ENCODE measurements around the gene WFDC6.
"Not testable (repeated sequence)": the region's sequence is repeated elsewhere in the genome, so short reads cannot be mapped to it uniquely, and the experiment has no call there.

Gene WFDC6

DNA sequence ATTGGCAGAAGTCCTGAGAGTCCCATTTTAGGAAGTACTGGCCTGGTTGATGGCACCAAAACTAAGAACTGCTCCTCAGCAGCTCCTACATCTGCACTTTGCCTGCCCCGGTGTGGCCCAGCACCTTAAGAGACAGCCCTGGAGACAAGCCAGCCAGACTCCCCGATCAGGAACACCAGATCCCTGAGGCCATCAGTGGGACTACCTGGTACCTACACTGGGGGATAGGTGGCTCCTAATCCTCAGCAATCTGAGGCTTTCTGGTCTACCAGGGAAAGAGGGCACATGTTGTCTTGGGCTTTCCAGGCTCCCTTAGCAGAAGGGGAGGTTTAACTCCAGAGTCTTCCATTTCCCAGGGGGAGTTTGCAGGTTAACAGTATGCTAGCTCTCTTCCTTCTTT is at the start of gene WFDC6:
TSS of gene WFDC6 (minus strand) at position 101 of the 400 bp plus-strand sequence. CDS start at position 26, 75 bp downstream.
- DNase-seq = no peak

DNA sequence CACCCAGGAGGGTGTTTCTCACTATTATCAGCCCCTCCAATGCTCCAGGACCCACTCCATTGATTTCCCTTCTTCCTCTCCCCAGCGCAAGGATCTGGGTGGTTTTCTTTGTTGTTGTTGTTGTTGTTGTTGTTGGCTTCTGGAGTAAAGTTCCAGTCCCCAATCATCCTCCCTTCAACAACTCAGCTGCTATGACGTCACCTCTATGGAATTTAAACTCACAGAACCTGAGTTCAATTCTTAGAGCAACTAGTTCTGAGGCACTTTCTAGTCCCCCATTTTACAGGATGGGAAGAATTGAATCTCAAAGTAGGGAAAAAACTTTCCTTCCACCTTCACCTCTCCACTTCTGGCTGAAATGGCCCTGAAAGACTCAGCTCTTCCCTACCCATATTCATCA is 49.5 kb upstream of the WFDC6 start:
- no peak for DNase-seq

DNA sequence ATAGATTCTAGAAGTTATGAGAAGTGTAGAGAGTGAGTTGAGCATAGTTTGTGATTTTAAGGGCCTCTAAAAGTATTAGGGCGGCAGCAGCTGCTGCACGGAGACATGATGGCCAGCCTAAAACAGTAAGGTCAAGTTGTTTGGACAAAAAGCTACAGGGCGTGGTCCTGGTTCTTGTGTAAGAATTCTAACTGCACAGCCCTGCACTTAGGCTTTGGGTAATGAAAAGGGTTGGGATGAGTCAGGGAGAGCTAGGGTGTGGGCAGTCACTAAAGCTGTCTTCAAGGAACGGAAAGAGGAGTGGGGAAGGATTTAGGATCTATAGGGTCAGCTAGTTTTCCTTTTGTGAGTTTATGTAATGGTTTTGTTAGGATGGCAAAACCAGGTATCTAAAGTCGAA is 46.7 kb upstream of the WFDC6 start:
- DNase-seq = not testable (repeated sequence)

DNA sequence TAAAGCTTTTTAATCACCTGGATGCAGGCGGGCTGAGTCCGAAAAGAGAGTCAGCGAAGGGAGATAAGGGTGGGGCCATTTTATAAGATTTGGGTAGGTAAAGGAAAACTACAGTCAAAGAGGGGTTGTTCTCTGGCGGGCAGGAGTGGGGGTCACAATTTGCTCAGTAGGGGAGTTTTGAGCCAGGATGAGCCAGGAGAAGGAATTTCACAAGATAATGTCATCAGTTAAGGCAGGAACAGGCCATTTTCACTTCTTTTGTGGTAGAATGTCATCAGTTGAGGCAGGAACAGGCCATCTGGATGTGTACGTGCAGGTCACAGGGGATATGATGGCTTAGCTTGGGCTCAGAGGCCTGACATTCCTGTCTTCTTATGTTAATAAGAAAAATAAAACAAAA is 45.0 kb upstream of the WFDC6 start:
- DNase-seq = not testable (repeated sequence)

DNA sequence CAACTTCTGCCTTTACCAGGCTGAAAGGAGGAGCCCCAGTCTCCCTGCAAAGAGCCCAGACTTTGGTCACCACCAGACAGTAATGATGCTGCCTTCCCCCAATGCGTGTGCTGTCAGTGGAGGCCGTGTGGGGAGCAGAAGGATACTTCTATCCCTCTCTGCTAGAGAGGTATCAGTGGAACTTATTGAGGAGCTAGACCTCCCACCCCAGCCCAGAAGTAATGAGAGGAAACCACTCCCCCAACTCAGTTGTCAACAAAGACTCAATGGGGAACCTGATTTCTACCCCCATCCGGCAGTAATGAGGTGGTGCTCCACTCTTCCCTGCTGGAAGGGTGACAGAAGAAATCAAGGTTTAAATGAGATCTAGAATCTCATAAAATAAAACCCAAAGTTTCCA is 44.2 kb upstream of the WFDC6 start:
- no peak for DNase-seq

DNA sequence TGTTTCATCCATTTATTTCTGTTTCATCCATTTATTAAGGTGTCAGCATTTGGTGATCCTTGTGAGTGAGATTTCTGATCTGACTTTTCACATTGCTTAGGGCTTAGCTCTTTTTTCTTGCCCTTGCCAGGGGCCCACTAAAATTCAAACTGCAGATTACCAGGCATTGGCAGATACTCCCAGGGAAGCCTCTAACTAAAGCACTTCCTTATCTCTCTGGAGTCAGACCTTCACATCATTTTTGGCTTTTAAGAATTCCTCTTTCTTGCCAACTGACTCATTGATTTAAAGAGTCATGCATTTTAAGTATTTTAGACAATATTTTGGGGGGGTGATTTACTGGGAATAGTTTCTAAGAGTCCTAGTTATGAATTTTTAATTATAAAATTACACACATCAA is 42.4 kb upstream of the WFDC6 start:
- DNase-seq = no peak

DNA sequence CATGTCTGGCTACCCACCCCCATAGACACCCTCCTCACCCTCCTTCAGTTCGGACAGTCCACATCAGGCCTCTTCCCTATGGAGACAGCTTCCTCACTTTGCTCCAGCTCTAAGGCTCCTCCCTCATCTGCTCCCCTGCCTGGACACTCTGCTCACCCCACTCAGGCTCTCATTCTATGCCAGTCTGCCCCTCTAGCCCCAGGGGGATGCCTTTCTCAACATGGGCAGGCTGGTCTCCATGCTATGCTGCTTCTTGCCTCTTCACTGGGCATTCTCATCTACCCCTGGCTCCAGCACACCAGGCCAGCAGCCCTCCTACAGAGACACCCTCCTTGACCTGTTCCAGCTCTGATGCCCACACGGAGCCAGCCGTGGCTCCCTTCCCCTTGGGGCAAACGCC is 39.9 kb upstream of the WFDC6 start, which contains the start of gene WFDC8:
TSS of gene WFDC8 (minus strand) at position 101 of the 400 bp plus-strand sequence. CDS start at position 64, 37 bp downstream.
- no peak for DNase-seq

DNA sequence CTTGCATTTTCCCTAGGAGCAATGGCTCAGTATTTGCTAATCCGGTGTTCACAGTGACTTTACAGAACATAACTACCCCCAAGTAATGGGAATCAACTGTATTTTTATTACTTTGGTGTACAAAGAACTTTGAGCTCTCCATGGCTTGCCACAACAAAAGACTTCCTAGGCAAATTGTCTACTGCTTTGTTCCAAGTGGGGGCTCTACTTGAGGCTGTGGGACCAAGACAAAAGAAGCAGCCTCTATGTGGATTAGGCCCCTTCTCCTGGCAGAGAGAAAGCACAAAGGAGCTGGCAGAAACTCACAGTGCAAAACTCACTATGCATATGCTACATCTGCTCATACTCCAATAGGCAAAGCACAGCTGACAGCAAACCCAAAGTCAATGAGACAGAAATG is 38.9 kb upstream of the WFDC6 start:
- peak; percentile 76 for DNase-seq

DNA sequence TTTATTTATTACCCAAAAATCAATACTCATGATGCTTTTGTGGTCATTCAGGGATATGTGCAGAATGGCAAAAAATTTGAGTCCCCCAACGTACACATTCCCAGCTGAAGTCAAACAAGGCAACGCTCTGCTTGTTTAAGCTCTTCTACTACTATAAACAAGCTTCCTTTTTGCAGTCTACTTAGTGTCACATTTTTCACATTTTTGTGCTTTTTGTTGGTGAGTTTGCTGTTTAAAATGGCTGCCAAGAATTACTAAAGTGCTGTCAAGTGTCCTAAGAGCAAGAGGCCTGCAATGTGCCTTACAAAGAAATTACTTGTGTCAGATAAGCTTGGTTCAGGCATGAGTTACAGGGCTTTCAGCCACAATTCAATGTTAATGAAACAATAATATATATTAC is 37.7 kb upstream of the WFDC6 start:
- peak; percentile 30 for DNase-seq

DNA sequence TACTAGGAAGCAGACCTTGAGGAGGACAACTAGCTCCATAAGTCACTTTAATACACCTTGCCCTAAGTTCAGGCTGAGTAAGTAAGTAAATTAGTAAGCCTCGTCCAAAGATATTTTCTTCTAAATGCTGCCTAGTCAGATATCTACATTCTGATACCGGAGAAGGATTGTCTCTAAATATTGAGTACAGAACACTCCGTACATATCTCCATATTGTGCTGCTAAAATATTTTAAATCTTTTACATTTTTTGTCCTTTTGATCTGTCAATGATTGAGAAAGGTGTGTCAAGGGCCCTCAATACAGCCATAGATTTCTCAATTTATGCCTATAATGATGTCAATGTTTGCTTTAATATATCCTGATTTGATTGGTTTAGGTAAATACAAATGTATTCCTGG is 36.6 kb upstream of the WFDC6 start:
- no peak for DNase-seq

DNA sequence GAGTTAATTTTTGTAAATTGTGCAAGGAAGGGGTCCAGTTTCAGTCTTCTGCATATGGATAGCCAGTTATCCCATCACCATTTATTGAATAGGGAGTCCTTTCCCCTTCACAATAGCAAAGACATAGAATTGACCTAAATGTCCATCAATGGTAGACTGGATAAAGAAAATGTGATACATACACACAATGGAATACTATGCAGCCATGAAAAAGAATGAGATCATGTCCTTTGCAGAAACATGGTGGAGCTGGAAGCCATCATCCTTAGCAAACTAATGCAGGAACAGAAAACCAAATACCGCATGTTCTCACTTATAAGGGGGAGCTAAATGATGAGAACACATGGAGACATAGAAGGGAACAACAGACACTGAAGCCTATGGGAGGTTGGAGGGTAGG is 30.4 kb upstream of the WFDC6 start:
- DNase-seq = not testable (repeated sequence)

DNA sequence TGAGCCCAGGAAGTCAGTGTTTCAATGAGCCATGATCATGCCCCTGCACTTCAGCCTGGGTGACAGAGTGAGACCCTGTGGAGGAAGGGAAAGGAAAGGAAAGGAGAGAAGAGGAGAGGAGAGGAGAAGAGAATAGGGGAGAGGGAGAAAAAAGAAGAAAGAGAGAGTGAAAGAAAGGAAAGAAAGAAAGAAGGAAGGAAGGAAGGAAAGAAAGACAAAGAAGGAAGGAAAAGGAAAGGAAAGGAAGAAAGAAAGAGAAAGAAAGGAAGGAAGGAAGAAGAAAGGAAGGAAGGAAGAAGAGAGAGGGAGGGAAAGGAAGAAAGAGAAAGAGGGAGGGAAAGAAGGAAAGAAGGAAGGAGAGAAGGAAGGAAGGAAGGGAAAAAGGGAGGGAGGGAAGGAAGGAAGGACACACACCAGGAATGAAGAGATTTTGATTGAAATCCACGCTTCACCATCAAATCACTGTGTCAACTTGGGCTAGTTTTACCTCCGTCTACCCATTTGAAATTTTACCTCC is 25.5 kb upstream of the WFDC6 start:
- no peak for DNase-seq

DNA sequence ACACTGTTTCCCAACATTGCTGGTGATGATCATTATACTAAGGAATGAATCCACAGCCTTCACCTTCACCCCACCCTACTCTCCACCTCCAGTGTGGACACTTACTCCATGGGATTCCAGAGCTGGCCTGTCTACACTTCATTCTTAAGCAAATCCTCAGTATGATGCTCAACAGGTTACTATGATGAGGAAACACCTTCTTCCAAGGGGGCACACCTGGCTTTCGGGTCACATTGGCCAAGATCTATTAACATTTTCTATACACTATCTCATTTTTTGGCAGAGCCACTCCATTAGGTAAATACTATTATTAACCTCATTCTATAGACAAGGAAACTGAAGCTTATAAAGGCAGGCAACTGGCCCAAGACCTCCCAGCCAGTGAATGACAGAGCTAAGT is 15.9 kb upstream of the WFDC6 start:
- DNase-seq = no peak

DNA sequence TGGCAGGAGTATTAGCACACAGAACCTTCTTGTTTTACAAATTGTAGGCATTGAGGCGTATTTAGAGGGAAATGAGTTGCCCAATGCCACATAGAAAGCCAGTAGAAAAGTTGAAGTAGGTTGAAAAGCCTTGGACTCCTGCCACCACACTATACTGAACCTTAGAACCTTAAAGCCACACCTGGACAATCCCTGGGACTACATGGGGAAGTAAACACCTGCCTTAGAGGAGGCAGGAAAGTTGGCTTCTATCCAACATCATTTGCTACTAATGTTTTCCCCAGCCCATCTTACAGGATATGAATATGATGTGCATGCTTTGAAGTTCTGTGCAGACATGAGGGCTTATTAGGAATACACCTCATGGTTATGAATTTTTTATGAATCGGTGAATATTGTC is 13.2 kb upstream of the WFDC6 start:
- DNase-seq = no peak

DNA sequence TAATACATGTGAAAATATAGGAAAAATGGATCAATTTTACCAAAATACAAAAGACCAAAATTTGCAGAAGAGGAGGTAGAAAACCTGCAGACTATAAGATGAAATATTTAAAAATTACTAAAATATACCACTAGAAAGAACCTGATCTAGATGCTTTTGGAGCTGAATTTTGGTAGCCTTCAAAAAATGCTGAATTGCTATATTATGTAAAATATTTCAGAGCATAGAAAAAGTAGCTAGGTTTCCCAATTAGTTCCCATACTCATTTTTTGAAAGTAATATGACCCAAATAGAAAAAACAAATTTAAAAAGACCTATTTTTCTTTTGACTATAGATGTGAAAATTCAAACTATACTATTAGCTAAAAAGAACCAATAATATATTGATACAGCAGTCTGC is 11.5 kb upstream of the WFDC6 start:
- DNase-seq = no peak

DNA sequence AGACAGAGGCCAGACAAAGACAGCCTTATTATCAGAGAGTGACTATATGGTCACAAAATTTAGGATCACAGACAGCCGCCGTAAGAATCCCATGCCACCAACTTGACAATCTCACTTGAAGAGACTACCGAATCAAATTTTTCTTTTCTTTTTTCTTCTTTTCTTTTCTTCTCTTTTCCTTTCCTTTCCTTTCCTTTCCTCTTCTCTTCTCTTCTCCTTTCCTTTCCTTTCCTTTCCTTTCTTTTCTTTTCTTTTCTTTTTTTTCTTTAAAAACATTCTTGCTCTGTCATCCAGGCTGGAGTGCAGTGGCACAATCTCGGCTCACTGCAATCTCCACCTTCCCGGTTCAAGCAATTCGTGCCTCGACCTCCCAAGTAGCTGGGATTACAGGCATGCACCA is 9.1 kb upstream of the WFDC6 start:
- no peak for DNase-seq

DNA sequence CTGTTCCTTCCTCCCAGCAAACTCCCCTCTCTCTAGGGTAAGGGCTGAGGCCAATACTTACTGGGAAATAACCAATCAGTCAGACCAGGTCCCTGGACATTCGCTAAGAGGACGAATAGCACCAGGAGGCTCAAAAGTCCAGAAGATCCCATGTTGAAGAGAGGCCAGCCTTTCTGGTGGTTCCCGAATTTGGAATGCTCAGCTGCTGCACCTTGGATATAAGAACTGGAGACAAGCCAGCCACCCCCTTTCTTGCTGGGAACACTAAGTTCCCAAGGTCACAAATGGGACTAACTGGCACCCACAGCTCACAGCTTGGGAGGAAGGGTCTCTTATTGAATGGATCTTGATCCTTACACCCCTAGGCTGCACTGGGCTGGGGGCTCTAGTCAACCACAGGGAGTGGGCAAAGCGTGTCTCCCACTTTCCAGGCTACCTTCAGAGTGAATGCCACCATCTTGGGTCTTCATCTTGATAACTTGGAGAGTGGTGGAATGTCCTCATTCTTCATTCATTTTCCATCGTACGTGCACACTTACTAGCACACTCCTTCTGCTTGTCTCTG is 8.0 kb upstream of the WFDC6 start, which contains the start of gene EPPIN:
TSS of gene EPPIN (minus strand) at position 196 of the 565 bp plus-strand sequence. CDS start at position 152, 44 bp downstream.
- DNase-seq = no peak

DNA sequence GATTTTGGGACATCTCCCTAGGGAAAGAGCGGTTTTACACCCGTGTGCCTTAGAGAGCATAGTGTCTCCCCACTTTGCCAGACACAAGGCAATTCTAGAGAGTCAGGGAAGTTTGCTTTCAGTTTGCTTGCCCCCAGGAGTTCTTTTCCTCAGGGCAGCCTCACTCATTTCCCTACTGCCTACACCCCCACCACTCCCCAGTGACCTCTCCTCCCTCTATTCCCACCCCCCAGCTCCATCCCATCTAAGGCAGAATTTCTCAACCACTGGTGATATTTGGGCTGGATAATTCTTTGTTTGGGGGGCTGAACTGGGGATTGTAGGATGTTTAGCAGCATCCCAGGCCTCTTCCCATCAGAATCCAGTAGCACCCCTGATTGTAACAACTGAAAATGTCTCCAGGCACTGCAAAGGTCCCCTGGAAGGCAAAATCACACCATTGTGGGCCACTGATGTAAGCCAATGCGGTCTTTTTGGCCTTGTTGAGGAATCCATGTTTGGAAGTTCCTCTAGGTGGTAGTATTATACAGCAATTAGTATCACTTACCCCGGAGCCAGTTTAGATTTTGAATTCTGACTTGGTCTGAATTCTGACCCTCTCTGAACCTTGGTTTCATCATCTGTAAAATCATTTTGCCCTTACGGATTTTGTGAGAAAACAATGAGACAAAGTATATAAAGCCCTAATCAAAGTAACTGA is 6.6 kb upstream of the WFDC6 start:
- DNase-seq = peak; percentile 43

DNA sequence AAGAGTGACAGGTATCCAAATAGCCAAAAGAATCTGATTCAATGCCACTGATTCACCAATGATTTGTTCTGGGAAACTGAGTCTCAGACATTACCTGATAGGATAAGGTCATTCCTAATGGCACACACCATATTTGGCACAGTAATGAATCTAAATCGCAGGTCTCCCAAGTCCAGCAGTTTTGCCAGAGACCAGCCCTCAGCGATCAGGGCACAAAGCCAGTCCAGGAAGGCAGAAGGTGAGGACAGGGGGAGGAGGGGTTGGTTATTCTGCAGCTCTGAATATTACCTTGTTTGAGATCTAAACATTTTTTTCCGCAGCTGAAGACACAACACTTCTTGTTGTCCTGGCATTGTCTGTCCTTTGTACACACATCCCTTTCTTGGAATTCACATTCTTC is 6.1 kb upstream of the WFDC6 start:
- DNase-seq = no peak

DNA sequence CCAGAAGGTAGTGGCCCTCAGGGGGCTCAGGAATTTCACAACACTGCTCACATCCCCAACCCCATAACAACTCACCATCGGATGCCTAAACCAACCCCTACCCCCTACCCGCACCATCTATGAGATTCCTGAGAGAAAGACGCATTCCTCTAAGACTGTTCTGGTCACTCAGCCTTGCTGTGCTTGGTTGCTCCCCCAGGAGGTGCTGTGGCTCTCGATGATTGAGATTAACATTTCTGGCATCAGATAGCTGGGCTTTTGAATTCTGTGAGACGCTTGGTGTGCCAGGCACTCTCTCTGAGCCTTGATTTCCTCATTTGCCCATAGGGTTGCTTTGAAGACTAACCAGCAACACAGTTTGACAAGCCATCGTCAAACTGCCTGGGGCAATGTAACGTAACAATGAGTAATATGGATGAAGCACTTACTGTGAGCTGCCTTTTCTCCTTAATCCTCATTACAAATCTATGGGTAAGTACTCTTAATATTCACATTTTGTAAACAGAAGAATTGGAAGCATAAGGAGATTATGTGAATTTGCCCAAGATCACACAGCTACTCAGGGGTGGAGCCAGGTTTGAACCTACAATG is 978 bp downstream of the WFDC6 start:
- DNase-seq = no peak

DNA sequence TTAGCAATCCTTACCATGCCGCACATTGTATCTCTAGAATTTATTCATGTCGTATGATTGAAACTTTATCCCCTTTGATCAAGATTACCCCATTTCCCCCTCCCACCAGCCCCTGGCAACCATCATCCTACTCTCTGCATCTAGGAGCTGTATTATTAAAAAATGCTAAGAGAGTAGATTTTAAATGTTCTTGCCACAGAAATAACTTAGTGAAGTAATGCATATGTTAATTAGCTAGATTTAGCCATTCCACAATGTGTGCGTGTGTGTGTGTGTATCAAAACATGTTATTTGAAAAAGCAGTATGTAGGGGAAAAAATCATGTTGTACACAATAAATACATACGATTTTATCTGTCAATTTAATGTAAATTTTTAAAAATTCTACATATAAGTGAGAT is 12.0 kb downstream of the WFDC6 start:
- DNase-seq = no peak

DNA sequence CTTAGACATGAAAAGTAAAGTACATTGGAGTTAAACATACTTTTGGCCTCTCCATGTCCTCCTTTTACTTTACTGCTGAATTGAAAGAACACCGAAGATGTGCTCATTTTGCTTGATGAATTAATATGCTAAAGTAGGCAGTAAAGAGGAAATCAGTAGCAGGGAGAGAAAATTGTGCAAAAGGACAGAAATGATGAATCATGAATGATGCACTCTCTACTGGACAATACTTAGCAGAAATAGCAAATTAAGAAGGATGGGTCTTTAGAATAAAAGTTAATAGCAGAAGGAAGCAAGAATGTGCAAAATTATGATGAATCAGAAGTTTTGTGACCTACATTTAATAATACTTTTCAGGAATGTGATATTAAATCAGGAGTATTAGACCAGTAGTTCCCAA is 15.5 kb downstream of the WFDC6 start:
- no peak for DNase-seq

DNA sequence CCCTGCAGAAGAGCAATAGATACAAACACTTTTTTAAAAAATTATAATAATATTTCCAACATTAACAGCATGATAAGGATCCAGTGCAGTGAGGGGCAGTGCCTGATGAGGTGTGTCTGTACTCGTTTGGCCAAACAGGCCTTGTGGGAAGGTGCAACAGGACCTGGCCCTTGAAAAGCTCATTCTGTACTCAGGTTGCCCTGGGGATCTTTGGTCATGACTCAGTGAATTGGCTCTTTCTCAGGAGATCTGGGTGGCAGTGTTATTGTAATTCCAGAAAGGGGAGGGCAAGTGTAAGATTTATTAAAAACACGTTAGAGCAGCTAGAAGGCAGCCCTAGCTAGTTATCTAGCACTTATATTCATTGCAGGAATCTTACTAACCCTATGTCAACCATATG is 21.0 kb downstream of the WFDC6 start:
- DNase-seq = no peak
